Measurements from ENCODE around the gene BET1. TPM values are rescaled to one million over a fixed set of nuclear protein-coding genes. Genes with fewer than 3 reads are reported as not detected.

BET1 gene
- polyA plus RNA-seq, 1 of the 3 experiments (the other 2 are of a cell fraction) = 20.1 TPM

DNA sequence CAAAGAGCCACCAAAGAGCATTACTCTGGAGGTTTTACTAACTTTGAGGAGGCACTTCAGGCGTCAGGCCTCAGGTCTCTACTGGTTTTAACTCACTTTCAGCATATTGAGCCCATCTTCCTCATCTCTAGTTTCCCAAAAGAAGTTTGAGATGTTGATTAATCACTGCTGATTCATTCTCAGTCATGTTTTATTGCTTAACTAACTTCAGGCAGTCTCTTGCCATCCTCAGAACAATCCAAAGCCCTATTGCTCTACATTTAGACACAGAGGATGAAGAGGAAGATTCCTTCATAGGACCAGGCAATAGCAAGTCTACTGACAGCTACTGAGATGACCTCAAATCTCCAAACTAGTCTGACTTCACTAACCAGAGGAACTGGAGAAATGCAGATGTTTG lies 39.1 kb upstream of the BET1 start:
- Histone ChIP-seq H3K9ac (no peak overlapping the region), H3K4me1 (ENCODE audit: control insufficient read depth in 1 of 2, insufficient read depth in 2 of 2, low read depth in 1 of 2, low read length in 1 of 2) (no peaks in the 10 kb centered on the region), H3K79me2 (ENCODE audit: insufficient read depth) (no peaks in the 10 kb centered on the region), H3F3A (replicated peaks; ENCODE audit: insufficient read depth) (peaks cover 9% of the 10 kb centered on the region), H3K36me3 (replicated peaks in 1 of 2; ENCODE audit: control insufficient read depth in 1 of 2, insufficient read depth in 2 of 2, low read length in 1 of 2) (no peaks in the 10 kb centered on the region), H3K9me2 (no peaks in the 10 kb centered on the region), H3K9me3 (no peaks in the 10 kb centered on the region), H3K4me3 (ENCODE audit: low read depth in 2 of 2, low read length in 1 of 2) (no peak overlapping the region), H2AFZ (ENCODE audit: low read depth) (no peak overlapping the region), H3K4me2 (no peak overlapping the region), H3K27me3 (ENCODE audit: insufficient read depth) (peaks cover 6% of the 10 kb centered on the region; the same call in 1 of the 2 replicates), H3K27ac (ENCODE audit: low read depth in 2 of 2, low read length in 1 of 2) (no peak overlapping the region), H4K20me1 (ENCODE audit: insufficient read depth) (no peaks in the 10 kb centered on the region)
- ChIA-PET CTCF (interaction anchor here (0.6 kb wide), 1 partner anchor 19 kb away, joined by 3 read pairs; no protein-coding TSS in a partner anchor), POLR2A (no interaction called here)
- TF ChIP-seq TCF12 (IDR thresholded peaks at IDR 0.05) (peak; percentile 38), FOXM1 (IDR thresholded peaks at IDR 0.05; ENCODE audit: low read depth) (no peak), FOSL2 (IDR thresholded peaks at IDR 0.05; ENCODE audit: borderline replicate concordance, low read depth) (peak; percentile 69; the same call in 1 of the 2 replicates), CHD2 (IDR thresholded peaks at IDR 0.05; ENCODE audit: low read length, partially characterized antibody) (no peak), JUND (IDR thresholded peaks at IDR 0.05) (0 out of 2 replicates have a peak, but pooled peaks have one; percentile 31), GATA2 (CRISPR knock-in tag; IDR thresholded peaks at IDR 0.05) (no peak), YY1 (IDR thresholded peaks at IDR 0.05; ENCODE audit: low read depth) (no peak)
- TF ChIP-seq, protein P1, sequence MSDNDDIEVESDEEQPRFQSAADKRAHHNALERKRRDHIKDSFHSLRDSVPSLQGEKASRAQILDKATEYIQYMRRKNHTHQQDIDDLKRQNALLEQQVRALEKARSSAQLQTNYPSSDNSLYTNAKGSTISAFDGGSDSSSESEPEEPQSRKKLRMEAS (IDR thresholded peaks at IDR 0.05; ENCODE audit: low read depth) = 0 out of 2 replicates have a peak, but pooled peaks have one; percentile 12
- TF ChIP-seq, protein P2, sequence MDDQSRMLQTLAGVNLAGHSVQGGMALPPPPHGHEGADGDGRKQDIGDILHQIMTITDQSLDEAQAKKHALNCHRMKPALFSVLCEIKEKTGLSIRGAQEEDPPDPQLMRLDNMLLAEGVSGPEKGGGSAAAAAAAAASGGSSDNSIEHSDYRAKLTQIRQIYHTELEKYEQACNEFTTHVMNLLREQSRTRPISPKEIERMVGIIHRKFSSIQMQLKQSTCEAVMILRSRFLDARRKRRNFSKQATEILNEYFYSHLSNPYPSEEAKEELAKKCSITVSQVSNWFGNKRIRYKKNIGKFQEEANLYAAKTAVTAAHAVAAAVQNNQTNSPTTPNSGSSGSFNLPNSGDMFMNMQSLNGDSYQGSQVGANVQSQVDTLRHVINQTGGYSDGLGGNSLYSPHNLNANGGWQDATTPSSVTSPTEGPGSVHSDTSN (IDR thresholded peaks at IDR 0.05) = peak; percentile 66
- TF ChIP-seq, protein P3, sequence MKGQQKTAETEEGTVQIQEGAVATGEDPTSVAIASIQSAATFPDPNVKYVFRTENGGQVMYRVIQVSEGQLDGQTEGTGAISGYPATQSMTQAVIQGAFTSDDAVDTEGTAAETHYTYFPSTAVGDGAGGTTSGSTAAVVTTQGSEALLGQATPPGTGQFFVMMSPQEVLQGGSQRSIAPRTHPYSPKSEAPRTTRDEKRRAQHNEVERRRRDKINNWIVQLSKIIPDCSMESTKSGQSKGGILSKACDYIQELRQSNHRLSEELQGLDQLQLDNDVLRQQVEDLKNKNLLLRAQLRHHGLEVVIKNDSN (IDR thresholded peaks at IDR 0.05; ENCODE audit: borderline replicate concordance, low read depth) = no peak
- DNase-seq = no peak
- 93% methylated on average over 1 of the region's 1 CpG for WGBS (ENCODE audit: low lambda C conversion rate)

DNA sequence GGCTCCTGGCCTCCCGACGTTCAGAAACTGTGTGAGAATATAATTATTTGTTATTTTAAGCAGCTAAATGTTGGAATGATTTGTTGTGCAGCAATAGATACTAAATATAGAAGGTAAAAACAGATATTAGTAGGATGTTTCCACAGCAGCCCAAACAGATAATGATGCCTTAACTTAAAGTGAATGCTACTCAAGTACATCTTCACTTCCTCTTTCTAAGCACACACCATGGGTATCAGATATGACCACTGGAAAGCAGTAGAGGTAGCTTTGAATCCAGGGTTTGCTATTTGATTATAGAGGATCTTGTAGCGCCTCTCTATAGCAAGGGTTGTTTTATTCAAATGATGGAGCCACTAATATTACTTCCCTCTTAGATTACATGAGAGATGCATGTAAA lies 38.2 kb upstream of the BET1 start:
- Histone ChIP-seq H3K4me1 (ENCODE audit: control insufficient read depth in 1 of 2, insufficient read depth in 2 of 2, low read depth in 1 of 2, low read length in 1 of 2) (no peaks in the 10 kb centered on the region), H3F3A (replicated peaks; ENCODE audit: insufficient read depth) (peaks cover 9% of the 10 kb centered on the region), H3K36me3 (replicated peaks in 1 of 2; ENCODE audit: control insufficient read depth in 1 of 2, insufficient read depth in 2 of 2, low read length in 1 of 2) (no peaks in the 10 kb centered on the region), H3K9ac (no peak overlapping the region), H2AFZ (ENCODE audit: low read depth) (no peak overlapping the region; the same call in 1 of the 2 replicates), H3K79me2 (ENCODE audit: insufficient read depth) (no peaks in the 10 kb centered on the region), H3K27ac (ENCODE audit: low read depth in 2 of 2, low read length in 1 of 2) (no peak overlapping the region), H4K20me1 (ENCODE audit: insufficient read depth) (no peaks in the 10 kb centered on the region), H3K9me3 (no peaks in the 10 kb centered on the region), H3K9me2 (no peaks in the 10 kb centered on the region), H3K27me3 (ENCODE audit: insufficient read depth) (peaks cover 6% of the 10 kb centered on the region; the same call in 1 of the 2 replicates), H3K4me3 (ENCODE audit: low read depth in 2 of 2, low read length in 1 of 2) (no peak overlapping the region), H3K4me2 (no peak overlapping the region)
- ChIA-PET CTCF (interaction anchor here (2.5 kb wide), 1 partner anchor 45 kb away, joined by 10 read pairs; no protein-coding TSS in a partner anchor), POLR2A (no interaction called here)
- no peak for DNase-seq
- 77% methylated on average over 3 of the region's 3 CpGs for WGBS (ENCODE audit: low lambda C conversion rate)
- TF ChIP-seq SMC3 (IDR thresholded peaks at IDR 0.05; ENCODE audit: low read depth, low read length) = no peak
- TF ChIP-seq RCOR1 (IDR thresholded peaks at IDR 0.05; ENCODE audit: low read length) = no peak
- no peak for TF ChIP-seq TEAD4 (IDR thresholded peaks at IDR 0.05; ENCODE audit: borderline replicate concordance, insufficient read depth)
- TF ChIP-seq JUND (IDR thresholded peaks at IDR 0.05) = no peak
- TF ChIP-seq, protein P4, sequence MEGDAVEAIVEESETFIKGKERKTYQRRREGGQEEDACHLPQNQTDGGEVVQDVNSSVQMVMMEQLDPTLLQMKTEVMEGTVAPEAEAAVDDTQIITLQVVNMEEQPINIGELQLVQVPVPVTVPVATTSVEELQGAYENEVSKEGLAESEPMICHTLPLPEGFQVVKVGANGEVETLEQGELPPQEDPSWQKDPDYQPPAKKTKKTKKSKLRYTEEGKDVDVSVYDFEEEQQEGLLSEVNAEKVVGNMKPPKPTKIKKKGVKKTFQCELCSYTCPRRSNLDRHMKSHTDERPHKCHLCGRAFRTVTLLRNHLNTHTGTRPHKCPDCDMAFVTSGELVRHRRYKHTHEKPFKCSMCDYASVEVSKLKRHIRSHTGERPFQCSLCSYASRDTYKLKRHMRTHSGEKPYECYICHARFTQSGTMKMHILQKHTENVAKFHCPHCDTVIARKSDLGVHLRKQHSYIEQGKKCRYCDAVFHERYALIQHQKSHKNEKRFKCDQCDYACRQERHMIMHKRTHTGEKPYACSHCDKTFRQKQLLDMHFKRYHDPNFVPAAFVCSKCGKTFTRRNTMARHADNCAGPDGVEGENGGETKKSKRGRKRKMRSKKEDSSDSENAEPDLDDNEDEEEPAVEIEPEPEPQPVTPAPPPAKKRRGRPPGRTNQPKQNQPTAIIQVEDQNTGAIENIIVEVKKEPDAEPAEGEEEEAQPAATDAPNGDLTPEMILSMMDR (IDR thresholded peaks at IDR 0.05) = no peak
- TF ChIP-seq, protein P3 (IDR thresholded peaks at IDR 0.05; ENCODE audit: borderline replicate concordance, low read depth) = no peak
- no peak for TF ChIP-seq FOSL2 (IDR thresholded peaks at IDR 0.05; ENCODE audit: borderline replicate concordance, low read depth)
- TF ChIP-seq NFIC (IDR thresholded peaks at IDR 0.05; ENCODE audit: borderline replicate concordance) = no peak
- TF ChIP-seq, protein P2 (IDR thresholded peaks at IDR 0.05) = no peak
- TF ChIP-seq FOXM1 (IDR thresholded peaks at IDR 0.05; ENCODE audit: low read depth) = no peak
- TF ChIP-seq YY1 (IDR thresholded peaks at IDR 0.05; ENCODE audit: low read depth) = no peak
- TF ChIP-seq, protein P5, sequence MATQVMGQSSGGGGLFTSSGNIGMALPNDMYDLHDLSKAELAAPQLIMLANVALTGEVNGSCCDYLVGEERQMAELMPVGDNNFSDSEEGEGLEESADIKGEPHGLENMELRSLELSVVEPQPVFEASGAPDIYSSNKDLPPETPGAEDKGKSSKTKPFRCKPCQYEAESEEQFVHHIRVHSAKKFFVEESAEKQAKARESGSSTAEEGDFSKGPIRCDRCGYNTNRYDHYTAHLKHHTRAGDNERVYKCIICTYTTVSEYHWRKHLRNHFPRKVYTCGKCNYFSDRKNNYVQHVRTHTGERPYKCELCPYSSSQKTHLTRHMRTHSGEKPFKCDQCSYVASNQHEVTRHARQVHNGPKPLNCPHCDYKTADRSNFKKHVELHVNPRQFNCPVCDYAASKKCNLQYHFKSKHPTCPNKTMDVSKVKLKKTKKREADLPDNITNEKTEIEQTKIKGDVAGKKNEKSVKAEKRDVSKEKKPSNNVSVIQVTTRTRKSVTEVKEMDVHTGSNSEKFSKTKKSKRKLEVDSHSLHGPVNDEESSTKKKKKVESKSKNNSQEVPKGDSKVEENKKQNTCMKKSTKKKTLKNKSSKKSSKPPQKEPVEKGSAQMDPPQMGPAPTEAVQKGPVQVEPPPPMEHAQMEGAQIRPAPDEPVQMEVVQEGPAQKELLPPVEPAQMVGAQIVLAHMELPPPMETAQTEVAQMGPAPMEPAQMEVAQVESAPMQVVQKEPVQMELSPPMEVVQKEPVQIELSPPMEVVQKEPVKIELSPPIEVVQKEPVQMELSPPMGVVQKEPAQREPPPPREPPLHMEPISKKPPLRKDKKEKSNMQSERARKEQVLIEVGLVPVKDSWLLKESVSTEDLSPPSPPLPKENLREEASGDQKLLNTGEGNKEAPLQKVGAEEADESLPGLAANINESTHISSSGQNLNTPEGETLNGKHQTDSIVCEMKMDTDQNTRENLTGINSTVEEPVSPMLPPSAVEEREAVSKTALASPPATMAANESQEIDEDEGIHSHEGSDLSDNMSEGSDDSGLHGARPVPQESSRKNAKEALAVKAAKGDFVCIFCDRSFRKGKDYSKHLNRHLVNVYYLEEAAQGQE (IDR thresholded peaks at IDR 0.05; ENCODE audit: low read depth, low read length) = no peak
- no peak for TF ChIP-seq RXRA (IDR thresholded peaks at IDR 0.05; ENCODE audit: borderline replicate concordance, low read depth)
- no peak for TF ChIP-seq ELF1 (IDR thresholded peaks at IDR 0.05)
